ENCODE data around the gene NLE1.

- TF ChIP-seq CTCF (IDR thresholded peaks at IDR 0.05) (no peak), POLR2A (IDR thresholded peaks at IDR 0.05; ENCODE audit: low read depth) (no peak)
Measured at GRCh38 chr17:35079547-35080423, 62.3 kb downstream of the NLE1 start.

All from esophagus muscularis mucosa (tissue), 3 donors.